ENCODE results near the gene CTSS. TPM values are rescaled to one million over a fixed set of nuclear protein-coding genes. Genes with fewer than 3 reads are reported as not detected.
A peak's percentile ranks its signal among the peaks of the same experiment; 100 is the strongest.

Gene CTSS
- total and polyA plus RNA-seq, 8 donors, result 5.8 to 194 (median 44.3) TPM

GRCh38 chr1:150809651-150810050, 44.1 kb upstream of the CTSS start:
- no peak for DNase-seq
- Histone ChIP-seq H3K27me3 (no peaks in the 10 kb centered on the region), H3K4me3 (no peak overlapping the region), H3K9me3 (no peaks in the 10 kb centered on the region), H3K4me1 (peaks cover 13 to 55% (median 33%) of the 10 kb centered on the region in 4 donors), H3K27ac (no peak overlapping the region), H3K36me3 (peaks cover 24 to 53% (median 41%) of the 10 kb centered on the region in 4 donors)
- TF ChIP-seq POLR2AphosphoS5 (IDR thresholded peaks at IDR 0.05), result no peak
- TF ChIP-seq POLR2A (IDR thresholded peaks at IDR 0.05), result no peak
- TF ChIP-seq EP300 (IDR thresholded peaks at IDR 0.05), result no peak
- TF ChIP-seq, protein P1, sequence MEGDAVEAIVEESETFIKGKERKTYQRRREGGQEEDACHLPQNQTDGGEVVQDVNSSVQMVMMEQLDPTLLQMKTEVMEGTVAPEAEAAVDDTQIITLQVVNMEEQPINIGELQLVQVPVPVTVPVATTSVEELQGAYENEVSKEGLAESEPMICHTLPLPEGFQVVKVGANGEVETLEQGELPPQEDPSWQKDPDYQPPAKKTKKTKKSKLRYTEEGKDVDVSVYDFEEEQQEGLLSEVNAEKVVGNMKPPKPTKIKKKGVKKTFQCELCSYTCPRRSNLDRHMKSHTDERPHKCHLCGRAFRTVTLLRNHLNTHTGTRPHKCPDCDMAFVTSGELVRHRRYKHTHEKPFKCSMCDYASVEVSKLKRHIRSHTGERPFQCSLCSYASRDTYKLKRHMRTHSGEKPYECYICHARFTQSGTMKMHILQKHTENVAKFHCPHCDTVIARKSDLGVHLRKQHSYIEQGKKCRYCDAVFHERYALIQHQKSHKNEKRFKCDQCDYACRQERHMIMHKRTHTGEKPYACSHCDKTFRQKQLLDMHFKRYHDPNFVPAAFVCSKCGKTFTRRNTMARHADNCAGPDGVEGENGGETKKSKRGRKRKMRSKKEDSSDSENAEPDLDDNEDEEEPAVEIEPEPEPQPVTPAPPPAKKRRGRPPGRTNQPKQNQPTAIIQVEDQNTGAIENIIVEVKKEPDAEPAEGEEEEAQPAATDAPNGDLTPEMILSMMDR (IDR thresholded peaks at IDR 0.05), result no peak
- intact Hi-C loops (cut with DNase I; ENCODE audit: low total_unique reads), result no loop called here
- WGBS, 5 donors, result 57 to 80% (median 66%) methylated on average over 3 of the region's 3 CpGs

DNA sequence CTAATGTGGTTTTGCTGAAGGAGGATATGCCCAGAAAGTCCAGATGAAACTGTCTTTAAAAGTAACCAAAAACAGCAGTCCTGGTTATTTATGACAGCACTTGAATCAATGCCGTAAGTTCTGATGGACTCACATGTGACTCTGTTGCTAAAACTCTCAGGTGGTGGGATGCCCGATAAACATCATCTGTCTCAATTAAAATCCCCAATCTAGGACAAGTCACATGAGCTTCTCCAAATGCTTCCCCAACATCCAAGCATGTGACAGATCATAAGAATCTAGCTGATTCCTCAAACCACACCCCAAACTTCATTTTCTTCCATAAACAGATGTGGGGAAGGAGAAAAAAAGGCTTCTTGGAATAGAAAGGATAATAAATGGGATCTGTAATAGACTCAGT, 43.3 kb upstream of the CTSS start:
- no peaks in the 10 kb centered on the region for H3K27me3 ChIP-seq
- peak overlapping the region in 1 of 4 donors; percentile 29 for H3K4me3 ChIP-seq
- intact Hi-C loops (cut with DNase I; ENCODE audit: low total_unique reads), result no loop called here
- DNase-seq, result no peak
- no peaks in the 10 kb centered on the region for H3K9me3 ChIP-seq
- H3K27ac ChIP-seq, result peak overlapping the region in 3 of 5 donors; percentile 9 to 49 (median 47)
- no peak for TF ChIP-seq EP300 (IDR thresholded peaks at IDR 0.05)
- TF ChIP-seq POLR2AphosphoS5 (IDR thresholded peaks at IDR 0.05), result no peak
- TF ChIP-seq, protein P1 (IDR thresholded peaks at IDR 0.05), result no peak
- no peak for TF ChIP-seq POLR2A (IDR thresholded peaks at IDR 0.05)
- peaks cover 13 to 55% (median 33%) of the 10 kb centered on the region in 4 donors for H3K4me1 ChIP-seq
- 54 to 87% (median 80%) methylated on average over 2 of the region's 2 CpGs for WGBS, 5 donors
- peaks cover 20 to 50% (median 35%) of the 10 kb centered on the region in 4 donors for H3K36me3 ChIP-seq

GRCh38 chr1:150808121-150808520, 42.5 kb upstream of the CTSS start, which contains the start of gene CTSK:
TSS of gene CTSK (minus strand) at chr1:150808260. CDS start at chr1:150806805, 1,455 bp downstream.
- Histone ChIP-seq H3K4me3 (peak within 1 kb of the TSS; percentile 11 to 33 (median 27)), H3K9me3 (no peaks in the 10 kb centered on the region), H3K27me3 (no peaks in the 10 kb centered on the region), H3K36me3 (peaks cover 14 to 49% (median 32%) of the 10 kb centered on the region in 4 donors), H3K4me1 (peaks cover 13 to 53% (median 33%) of the 10 kb centered on the region in 4 donors), H3K27ac (peak within 1 kb of the TSS in 3 of 5 donors; percentile 9 to 49 (median 47))
- intact Hi-C loops (cut with DNase I; ENCODE audit: low total_unique reads), result no loop called here
- no peak for TF ChIP-seq POLR2AphosphoS5 (IDR thresholded peaks at IDR 0.05)
- no peak for TF ChIP-seq POLR2A (IDR thresholded peaks at IDR 0.05)
- TF ChIP-seq EP300 (IDR thresholded peaks at IDR 0.05), result no peak
- TF ChIP-seq, protein P1 (IDR thresholded peaks at IDR 0.05), result no peak
- 52 to 76% (median 65%) methylated on average over 7 of the region's 7 CpGs for WGBS, 5 donors
- peak in 1 of 2 donors; percentile 52 for DNase-seq

GRCh38 chr1:150807249-150808023, 41.9 kb upstream of the CTSS start:
- H3K27ac ChIP-seq, result peak overlapping the region in 2 of 5 donors; percentile 9 to 49
- TF ChIP-seq EP300 (IDR thresholded peaks at IDR 0.05) (no peak), POLR2A (IDR thresholded peaks at IDR 0.05) (no peak), POLR2AphosphoS5 (IDR thresholded peaks at IDR 0.05) (no peak)
- TF ChIP-seq, protein P1 (IDR thresholded peaks at IDR 0.05), result no peak
- H3K36me3 ChIP-seq, result peaks cover 7 to 49% (median 31%) of the 10 kb centered on the region in 4 donors
- DNase-seq, result no peak
- intact Hi-C loops (cut with DNase I; ENCODE audit: low total_unique reads), result no loop called here
- no peaks in the 10 kb centered on the region for H3K9me3 ChIP-seq
- 48 to 57% (median 51%) methylated on average over 7 of the region's 7 CpGs for WGBS, 5 donors
- H3K4me3 ChIP-seq, result peak overlapping the region; percentile 11 to 33 (median 27)
- H3K4me1 ChIP-seq, result peaks cover 9 to 46% (median 29%) of the 10 kb centered on the region in 4 donors
- H3K27me3 ChIP-seq, result no peaks in the 10 kb centered on the region
